Gastroesophageal sphincter (tissue), 3 donors: Measurements from ENCODE around the gene PTTG1.

ENCODE experiments used
- POLR2A ChIP-seq, 2 donors: fragments of 450-650 bp; IDR thresholded peaks; one replicate each; pipeline ENCODE4 v1.6.1; 2017; ENCODE audit warnings: antibody characterized with exemption in 2 of 2, mild to moderate bottlenecking in 2 of 2, moderate library complexity in 1 of 2
- POLR2AphosphoS5 ChIP-seq: sonication (generic); formaldehyde crosslinking; IDR thresholded peaks from one replicate; pipeline ENCODE4 v1.6.1; 2017; ENCODE audit warnings: antibody characterized with exemption
- TF ChIP-seq, protein P1 (sequence below), 4 experiments: fragments of 200-600 bp in 2 of 4; fragments of 450-650 bp in 2 of 4; sonication (generic) in 1 of 4; IDR thresholded peaks; one replicate each; pipeline ENCODE4 v1.5.1; 2017 to 2019; ENCODE audit warnings: antibody characterized with exemption in 4 of 4, mild to moderate bottlenecking in 2 of 4, moderate library complexity in 2 of 4

DNA sequence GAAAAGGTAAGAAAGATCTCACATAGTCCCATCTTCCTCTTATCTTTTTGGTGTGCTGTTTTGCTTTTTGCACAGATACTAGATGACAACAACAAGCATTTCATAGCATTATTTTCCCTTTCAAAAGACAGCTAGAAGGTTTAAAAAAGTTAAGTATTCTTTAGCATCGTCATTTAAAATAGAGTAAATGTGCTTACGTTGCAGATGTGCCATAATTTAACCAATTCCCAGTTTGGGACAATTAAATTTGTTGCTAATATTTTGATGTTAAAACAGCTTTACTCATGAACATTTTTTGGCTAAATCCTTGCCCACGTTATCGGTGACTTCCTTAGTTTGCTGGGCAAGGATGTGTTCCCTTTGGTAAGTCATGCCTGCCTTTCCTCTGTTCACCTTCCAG lies 41.6 kb downstream of the PTTG1 start:
- no peak for TF ChIP-seq POLR2AphosphoS5
- TF ChIP-seq POLR2A (IDR thresholded peaks at IDR 0.05): no peak
- TF ChIP-seq, protein P1, sequence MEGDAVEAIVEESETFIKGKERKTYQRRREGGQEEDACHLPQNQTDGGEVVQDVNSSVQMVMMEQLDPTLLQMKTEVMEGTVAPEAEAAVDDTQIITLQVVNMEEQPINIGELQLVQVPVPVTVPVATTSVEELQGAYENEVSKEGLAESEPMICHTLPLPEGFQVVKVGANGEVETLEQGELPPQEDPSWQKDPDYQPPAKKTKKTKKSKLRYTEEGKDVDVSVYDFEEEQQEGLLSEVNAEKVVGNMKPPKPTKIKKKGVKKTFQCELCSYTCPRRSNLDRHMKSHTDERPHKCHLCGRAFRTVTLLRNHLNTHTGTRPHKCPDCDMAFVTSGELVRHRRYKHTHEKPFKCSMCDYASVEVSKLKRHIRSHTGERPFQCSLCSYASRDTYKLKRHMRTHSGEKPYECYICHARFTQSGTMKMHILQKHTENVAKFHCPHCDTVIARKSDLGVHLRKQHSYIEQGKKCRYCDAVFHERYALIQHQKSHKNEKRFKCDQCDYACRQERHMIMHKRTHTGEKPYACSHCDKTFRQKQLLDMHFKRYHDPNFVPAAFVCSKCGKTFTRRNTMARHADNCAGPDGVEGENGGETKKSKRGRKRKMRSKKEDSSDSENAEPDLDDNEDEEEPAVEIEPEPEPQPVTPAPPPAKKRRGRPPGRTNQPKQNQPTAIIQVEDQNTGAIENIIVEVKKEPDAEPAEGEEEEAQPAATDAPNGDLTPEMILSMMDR (IDR thresholded peaks at IDR 0.05): no peak
